NT2/D1 (cell line): ENCODE measurements around the gene EIF4E3.

Source experiments
- DNase-seq: peaks from one replicate; pipeline ENCODE4 v3.0.0-alpha.2; 2011; ENCODE audit warnings: low read depth, low spot score
- H3K27me3 ChIP-seq: 2 replicates; pipeline ENCODE4 v1.6.0; 2011; ENCODE audit warnings: mild to moderate bottlenecking; ENCODE audit not compliant: insufficient read length, insufficient read depth
- H3K36me3 ChIP-seq: 2 replicates; pipeline ENCODE4 v1.6.1; 2011; ENCODE audit warnings: mild to moderate bottlenecking, low read length, mixed read lengths; ENCODE audit not compliant: insufficient read depth, insufficient read length
- H3K4me1 ChIP-seq: 2 replicates; pipeline ENCODE4 v1.5.1; 2011; ENCODE audit not compliant: insufficient read depth, insufficient read length
- H3K4me3 ChIP-seq: 2 replicates; pipeline ENCODE4 v1.5.1; 2011; ENCODE audit warnings: low read depth; ENCODE audit not compliant: insufficient read length
- H3K9ac ChIP-seq: 2 replicates; pipeline ENCODE4 v1.6.0; 2011; ENCODE audit warnings: low read depth; ENCODE audit not compliant: insufficient read length
- H3K9me3 ChIP-seq: 2 replicates; pipeline ENCODE4 v1.5.1; 2011; ENCODE audit warnings: mild to moderate bottlenecking, low read length; ENCODE audit not compliant: insufficient read depth
- SUZ12 ChIP-seq: IDR thresholded peaks from 2 replicates; pipeline ENCODE4 v1.6.1; 2011; ENCODE audit not compliant: insufficient read length, insufficient read depth; ENCODE audit errors: extremely low read depth
- YY1 ChIP-seq: IDR thresholded peaks from 2 replicates; pipeline ENCODE4 v1.6.1; 2011; ENCODE audit not compliant: insufficient read length, insufficient read depth
- ZNF274 ChIP-seq: IDR thresholded peaks from 2 replicates; pipeline ENCODE4 v1.6.1; 2011; ENCODE audit warnings: mild to moderate bottlenecking, low read depth, low read length

Gene EIF4E3

DNA sequence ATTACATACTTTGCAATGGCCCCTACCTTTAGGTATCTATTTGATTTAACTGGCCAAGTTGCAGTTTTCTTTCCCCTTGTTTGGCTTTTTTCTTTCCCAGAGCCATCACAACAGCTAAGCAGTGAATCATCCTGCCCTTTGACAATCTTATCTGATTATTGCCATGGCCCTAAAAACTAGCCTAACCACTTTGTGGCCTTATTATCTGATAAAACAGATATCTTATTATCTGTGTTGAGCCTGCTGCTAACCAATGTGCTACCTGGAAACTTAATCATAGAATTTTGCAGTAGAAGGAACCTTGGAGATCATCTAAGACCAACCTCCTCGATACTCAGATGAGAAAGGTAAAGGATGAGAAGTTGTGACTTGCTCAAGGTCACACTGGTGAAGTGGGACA lies 37.1 kb downstream of the EIF4E3 start:
- Histone ChIP-seq H3K36me3 (no peaks in the 10 kb centered on the region), H3K4me1 (no peaks in the 10 kb centered on the region)

GRCh38 chr3:71685686-71686085 lies 39.5 kb downstream of the EIF4E3 start:
- no peaks in the 10 kb centered on the region for H3K4me1 ChIP-seq

More for the DNA sequence above, 37.1 kb downstream of the EIF4E3 start:
- H3K9me3 ChIP-seq: no peaks in the 10 kb centered on the region
- no peaks in the 10 kb centered on the region for H3K27me3 ChIP-seq
- H3K4me3 ChIP-seq: no peak overlapping the region
- no peak overlapping the region for H3K9ac ChIP-seq
- no peak for DNase-seq
- TF ChIP-seq ZNF274: no peak
- no peak for TF ChIP-seq YY1
- TF ChIP-seq SUZ12: no peak

GRCh38 chr3:71684757-71685386 lies 40.3 kb downstream of the EIF4E3 start:
- Histone ChIP-seq H3K4me1 (no peaks in the 10 kb centered on the region), H3K36me3 (no peaks in the 10 kb centered on the region), H3K4me3 (no peak overlapping the region), H3K9ac (no peak overlapping the region), H3K9me3 (no peaks in the 10 kb centered on the region), H3K27me3 (no peaks in the 10 kb centered on the region)
- TF ChIP-seq YY1: no peak
- no peak for TF ChIP-seq SUZ12
- no peak for TF ChIP-seq ZNF274
- DNase-seq: no peak

More at GRCh38 chr3:71685686-71686085, 39.5 kb downstream of the EIF4E3 start:
- Histone ChIP-seq H3K9ac (no peak overlapping the region), H3K4me3 (no peak overlapping the region), H3K36me3 (no peaks in the 10 kb centered on the region), H3K27me3 (no peaks in the 10 kb centered on the region), H3K9me3 (no peaks in the 10 kb centered on the region)
- DNase-seq: no peak
- TF ChIP-seq YY1: no peak
- TF ChIP-seq ZNF274: no peak
- TF ChIP-seq SUZ12: no peak

- DNase-seq: no peak
- TF ChIP-seq SUZ12: no peak
- TF ChIP-seq ZNF274: no peak
- no peak for TF ChIP-seq YY1
- Histone ChIP-seq H3K4me3 (no peak overlapping the region), H3K4me1 (no peaks in the 10 kb centered on the region), H3K9me3 (no peaks in the 10 kb centered on the region), H3K9ac (no peak overlapping the region), H3K36me3 (no peaks in the 10 kb centered on the region), H3K27me3 (no peaks in the 10 kb centered on the region)
Observed at GRCh38 chr3:71684046-71684756, 41.0 kb downstream of the EIF4E3 start.

DNA sequence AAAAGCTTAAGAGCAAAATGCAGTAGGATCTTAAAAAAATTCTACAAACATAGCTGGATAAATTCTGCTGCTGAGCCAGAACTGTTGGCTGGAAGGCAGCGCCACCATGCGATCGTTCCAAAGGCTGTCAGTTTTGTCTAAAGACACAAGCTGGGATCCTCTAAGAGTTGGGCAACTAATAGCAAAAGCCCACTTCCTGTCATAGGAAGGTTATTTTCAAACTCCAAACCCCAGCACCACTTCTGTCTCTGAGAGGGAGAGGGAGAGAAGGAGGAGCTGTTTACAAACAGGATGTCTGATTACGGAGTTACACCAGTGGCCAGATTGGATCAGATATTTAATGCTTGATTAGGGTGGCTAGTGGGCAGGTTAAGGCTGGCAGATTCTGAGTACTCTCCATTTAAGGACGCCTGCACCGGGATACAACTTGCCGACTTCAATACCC lies 44.0 kb downstream of the EIF4E3 start:
- Histone ChIP-seq H3K36me3 (no peaks in the 10 kb centered on the region), H3K4me1 (no peaks in the 10 kb centered on the region), H3K9me3 (no peaks in the 10 kb centered on the region), H3K27me3 (no peaks in the 10 kb centered on the region), H3K4me3 (no peak overlapping the region), H3K9ac (no peak overlapping the region)
- peak; percentile 46 for DNase-seq
- TF ChIP-seq ZNF274: no peak
- TF ChIP-seq SUZ12: no peak
- no peak for TF ChIP-seq YY1

GRCh38 chr3:71680603-71681002 lies 44.6 kb downstream of the EIF4E3 start:
- no peaks in the 10 kb centered on the region for H3K9me3 ChIP-seq
- DNase-seq: no peak
- no peak overlapping the region for H3K4me3 ChIP-seq
- H3K4me1 ChIP-seq: no peaks in the 10 kb centered on the region
- no peak overlapping the region for H3K9ac ChIP-seq
- H3K27me3 ChIP-seq: no peaks in the 10 kb centered on the region
- H3K36me3 ChIP-seq: no peaks in the 10 kb centered on the region
- no peak for TF ChIP-seq SUZ12
- no peak for TF ChIP-seq ZNF274
- no peak for TF ChIP-seq YY1

- no peaks in the 10 kb centered on the region for H3K27me3 ChIP-seq
- H3K4me3 ChIP-seq: no peak overlapping the region
- DNase-seq: no peak
- H3K9me3 ChIP-seq: no peaks in the 10 kb centered on the region
- no peaks in the 10 kb centered on the region for H3K4me1 ChIP-seq
- H3K9ac ChIP-seq: no peak overlapping the region
- TF ChIP-seq SUZ12 (no peak), ZNF274 (no peak)
- H3K36me3 ChIP-seq: no peaks in the 10 kb centered on the region
Observed at GRCh38 chr3:71676931-71677330, 48.3 kb downstream of the EIF4E3 start.
